C4-2B (cell line): ENCODE data around the gene ABHD17A.

Source experiments
- CTCF ChIP-seq: fragments of 450-650 bp; conservative IDR thresholded peaks from 2 replicates; pipeline ENCODE4 v1.5.1; 2017; ENCODE audit warnings: mild to moderate bottlenecking
- ZFX ChIP-seq: fragments of 450-650 bp; IDR thresholded peaks from 2 replicates; pipeline ENCODE4 v1.6.1; 2017

GRCh38 chr19:1904860-1905109 lies 19.5 kb upstream of the ABHD17A start:
- TF ChIP-seq CTCF (no peak), ZFX (no peak)
